BJ (cell line): ENCODE measurements around the gene SCPEP1. TPM values are rescaled to one million over a fixed set of nuclear protein-coding genes. Genes with fewer than 3 reads are reported as not detected.

Experiments used
- CTCF ChIA-PET: fragments of 350-600 bp; formaldehyde crosslinking; extraction: SDS; loops from one replicate; lab custom pipeline; 2021; ENCODE audit warnings: antibody characterized with exemption, inconsistent platforms; lab: Yijun Ruan, JAX
- POLR2A ChIA-PET: fragments of 300-600 bp; sonication (Branson Sonifier 250); formaldehyde crosslinking; extraction: SDS; loops from one replicate; lab custom pipeline; 2021; ENCODE audit warnings: antibody characterized with exemption; lab: Charles Lee
- DNase-seq: peaks from one replicate; pipeline ENCODE4 v3.0.0-alpha.2; 2011; ENCODE audit warnings: low read depth
- H3K27me3 ChIP-seq: 2 replicates; pipeline ENCODE4 v1.6.0; 2011; ENCODE audit warnings: low read length; ENCODE audit not compliant: control insufficient read depth, insufficient read depth
- H3K36me3 ChIP-seq: 2 replicates; pipeline ENCODE4 v1.5.1; 2011; ENCODE audit warnings: low read length; ENCODE audit not compliant: control insufficient read depth, insufficient read depth
- H3K4me3 ChIP-seq: 2 replicates; pipeline ENCODE4 v1.5.1; 2011; ENCODE audit warnings: low read depth, mild to moderate bottlenecking, control low read depth, low read length
- CTCF ChIP-seq: IDR thresholded peaks from 2 replicates; pipeline ENCODE4 v1.5.1; 2011; ENCODE audit warnings: low read depth, mild to moderate bottlenecking, control low read depth, inconsistent platforms, low read length, moderate library complexity; ENCODE audit not compliant: insufficient read depth
- polyA plus RNA-seq: library from polyadenylated mRNA; depleted of rRNA; stranded (reverse); fragments of >200 nt; gene quantifications from 2 replicates; pipeline ENCODE4 v1.2.3, GENCODE V29; 2011

Gene SCPEP1
- polyA plus RNA-seq, 1 experiment, result 31.1 TPM

GRCh38 chr17:57038486-57038885, 60.6 kb downstream of the SCPEP1 start:
- peaks cover 4% of the 10 kb centered on the region for H3K27me3 ChIP-seq
- ChIA-PET POLR2A (no interaction called here), CTCF (interaction anchor here (1.3 kb wide), 1 partner anchor 10 kb away, joined by 3 read pairs; no protein-coding TSS in a partner anchor)
- no peak overlapping the region for H3K4me3 ChIP-seq
- no peak for DNase-seq
- no peak for TF ChIP-seq CTCF
- H3K36me3 ChIP-seq, result no peaks in the 10 kb centered on the region

- Histone ChIP-seq H3K27me3 (peaks cover 9% of the 10 kb centered on the region), H3K4me3 (no peak overlapping the region), H3K36me3 (no peaks in the 10 kb centered on the region)
- ChIA-PET POLR2A (no interaction called here), CTCF (no interaction called here)
- DNase-seq, result no peak
- TF ChIP-seq CTCF, result no peak
Measured at GRCh38 chr17:57040571-57040970, 62.6 kb downstream of the SCPEP1 start.

- TF ChIP-seq CTCF, result no peak
- Histone ChIP-seq H3K36me3 (no peaks in the 10 kb centered on the region), H3K27me3 (peaks cover 20% of the 10 kb centered on the region), H3K4me3 (no peak overlapping the region)
- ChIA-PET CTCF (no interaction called here), POLR2A (no interaction called here)
- no peak for DNase-seq
Measured at GRCh38 chr17:57043276-57043675, 65.3 kb downstream of the SCPEP1 start.

GRCh38 chr17:57044976-57045867, 67.3 kb downstream of the SCPEP1 start:
- H3K27me3 ChIP-seq, result peaks cover 17% of the 10 kb centered on the region
- no peaks in the 10 kb centered on the region for H3K36me3 ChIP-seq
- TF ChIP-seq CTCF, result no peak
- no peak overlapping the region; the same call in 1 of the 2 replicates for H3K4me3 ChIP-seq
- DNase-seq, result no peak
- ChIA-PET CTCF (interaction anchor here (0.8 to 1.5 kb wide), 2 partner anchors 10 to 28 kb away, joined by 3 read pairs; no protein-coding TSS in a partner anchor), POLR2A (no interaction called here)

- CTCF ChIA-PET, result interaction anchor here (0.8 to 1.5 kb wide), 2 partner anchors 11 to 27 kb away, joined by 3 read pairs; no protein-coding TSS in a partner anchor
Measured at GRCh38 chr17:57045868-57046704, 68.2 kb downstream of the SCPEP1 start.

More at GRCh38 chr17:57045868-57046704, 68.2 kb downstream of the SCPEP1 start:
- H3K27me3 ChIP-seq, result peaks cover 17% of the 10 kb centered on the region
- no peak for TF ChIP-seq CTCF
- peak overlapping the region; percentile 8; the same call in 1 of the 2 replicates for H3K4me3 ChIP-seq
- no peaks in the 10 kb centered on the region for H3K36me3 ChIP-seq
- DNase-seq, result no peak
- POLR2A ChIA-PET, result no interaction called here
